Epithelial cell of prostate (primary cell): ENCODE data around the gene ROR2.
"Not testable (repeated sequence)": the region's sequence is repeated elsewhere in the genome, so short reads cannot be mapped to it uniquely, and the experiment has no call there.

Experiments
- DNase-seq: peaks from one replicate; pipeline ENCODE4 v3.0.0-alpha.2; 2011; ENCODE audit warnings: low read depth, low spot score
- H3K27ac ChIP-seq: fragments of 450-650 bp; 2 replicates; pipeline ENCODE4 v1.5.1; 2017; ENCODE audit warnings: mild to moderate bottlenecking

The ROR2 gene

DNA sequence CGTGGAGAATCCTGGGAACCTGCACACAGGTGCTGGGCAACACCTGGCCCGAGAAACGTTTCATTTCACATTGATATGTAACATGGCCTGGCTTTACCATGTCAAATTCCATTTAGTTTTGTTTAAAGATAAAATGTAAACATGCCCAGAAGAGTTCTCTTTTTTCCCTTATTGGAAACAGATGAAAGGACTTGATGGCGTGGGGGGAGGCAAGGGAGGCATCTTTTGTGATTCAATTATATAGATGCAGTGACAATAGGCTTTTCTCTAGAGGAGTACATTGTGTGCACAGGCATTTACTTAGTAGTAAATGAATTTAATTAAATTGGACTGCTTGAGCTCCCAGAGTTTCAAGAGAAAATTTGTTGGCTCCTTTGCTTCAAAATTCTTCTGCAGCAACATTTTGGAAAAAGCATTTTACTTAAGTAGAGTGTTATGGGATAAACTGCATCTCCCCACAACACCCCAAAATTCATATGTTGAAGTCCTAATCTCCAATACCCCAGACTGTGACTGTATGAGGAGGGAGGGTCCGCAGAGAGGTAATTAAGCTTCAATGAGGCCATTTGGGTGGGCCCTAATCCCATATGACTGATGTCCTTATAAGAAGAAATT, 272.1 kb downstream of the ROR2 start:
- no peak overlapping the region for H3K27ac ChIP-seq
- no peak for DNase-seq

DNA sequence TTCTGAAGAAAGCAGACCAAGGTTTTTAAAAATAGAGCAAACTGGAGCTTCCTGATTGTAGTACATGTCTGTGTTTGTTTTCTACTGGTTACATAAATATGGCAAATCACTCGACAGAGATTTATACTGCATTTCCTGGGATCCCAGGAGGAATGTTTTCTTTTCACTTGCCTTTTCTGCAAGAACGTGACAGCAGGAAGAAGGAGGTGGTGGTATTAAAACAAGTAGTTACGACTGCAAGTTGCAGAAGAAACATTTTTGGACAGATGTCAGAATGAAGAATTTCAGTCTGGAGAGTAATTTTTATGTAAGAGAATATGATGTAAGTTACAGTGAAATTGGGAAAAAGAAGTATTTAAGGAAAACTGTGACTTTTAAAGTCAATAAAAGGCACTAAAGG, 272.7 kb downstream of the ROR2 start:
- no peak for DNase-seq

DNA sequence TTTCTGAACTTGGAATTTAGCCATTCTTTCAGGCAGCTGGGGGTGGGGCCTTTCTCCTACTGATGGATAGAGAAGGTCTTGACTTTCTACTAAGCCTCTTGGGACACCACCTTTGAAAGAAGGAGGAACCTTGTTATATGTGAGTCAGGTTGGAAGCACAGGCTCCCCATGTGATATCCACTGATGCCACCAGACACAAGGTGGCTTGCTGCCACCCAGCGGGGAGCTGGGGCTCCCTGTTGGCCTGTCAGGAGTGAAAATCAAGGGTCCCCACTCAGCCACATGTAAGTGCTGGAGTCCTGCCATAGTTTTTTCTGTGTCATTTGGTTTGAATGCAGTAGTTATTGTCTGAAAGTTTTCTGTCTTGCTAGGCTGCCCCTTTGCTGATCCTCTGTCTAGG, 274.0 kb downstream of the ROR2 start:
- H3K27ac ChIP-seq: no peak overlapping the region
- no peak for DNase-seq

More for the DNA sequence above, 272.7 kb downstream of the ROR2 start:
- no peak overlapping the region for H3K27ac ChIP-seq

DNA sequence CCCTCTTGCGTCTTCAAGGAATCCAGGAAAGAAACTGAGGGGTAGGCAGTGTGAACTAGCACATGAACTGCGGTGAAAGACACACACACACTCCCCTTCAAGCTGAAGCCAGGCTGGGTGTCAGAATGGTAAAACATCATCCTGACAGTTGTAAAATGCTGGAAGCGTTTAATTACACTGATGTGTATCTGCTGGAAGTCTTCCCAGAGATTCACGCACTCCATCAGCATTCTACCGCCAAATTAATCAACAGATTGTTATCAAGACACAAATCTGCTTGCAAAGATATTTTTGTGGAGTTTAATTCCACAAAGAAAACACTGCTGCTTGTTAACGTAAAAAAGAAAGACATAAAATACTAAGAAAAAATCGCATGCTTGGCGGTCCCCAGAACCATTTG, 285.4 kb downstream of the ROR2 start:
- H3K27ac ChIP-seq: no peak overlapping the region
- DNase-seq: no peak

DNA sequence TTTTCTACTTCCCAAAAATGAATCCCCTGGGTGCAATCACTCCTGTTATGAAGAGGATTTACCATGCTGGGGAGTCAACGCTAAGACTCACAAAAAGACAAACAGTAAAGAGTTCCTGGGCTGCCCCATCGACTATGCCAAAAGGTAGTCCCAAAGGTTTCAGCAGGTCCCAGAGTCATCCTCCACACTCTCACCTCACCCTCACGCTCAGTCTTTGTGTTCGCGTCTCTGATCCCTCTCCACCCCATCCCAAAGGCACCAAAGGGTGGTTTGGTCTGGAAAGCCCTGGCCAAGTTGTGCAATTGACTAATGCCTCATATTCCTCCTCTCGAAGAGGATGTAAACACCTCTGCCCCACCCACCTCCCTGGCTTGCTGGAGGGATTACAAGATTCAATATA, 286.2 kb downstream of the ROR2 start:
- no peak for DNase-seq
- H3K27ac ChIP-seq: no peak overlapping the region

DNA sequence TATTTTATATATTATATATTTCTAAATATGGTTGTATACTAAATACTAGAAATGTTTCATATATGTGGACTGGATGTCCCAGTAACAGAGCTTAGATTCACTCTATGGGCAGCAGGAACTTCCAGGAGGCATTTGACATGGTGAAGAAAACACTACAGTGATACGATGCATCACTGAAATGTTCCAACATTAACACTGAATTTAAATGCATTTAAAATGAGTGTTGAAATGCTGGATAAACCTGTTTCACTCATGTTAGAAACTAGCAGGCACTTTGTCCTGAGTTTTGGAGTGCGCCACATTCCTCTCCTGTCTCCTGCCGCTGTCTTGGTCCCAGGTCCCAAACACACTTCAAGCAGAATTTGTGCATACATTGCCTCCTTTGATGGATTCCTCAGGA, 288.6 kb downstream of the ROR2 start:
- no peak overlapping the region for H3K27ac ChIP-seq
- DNase-seq: no peak

DNA sequence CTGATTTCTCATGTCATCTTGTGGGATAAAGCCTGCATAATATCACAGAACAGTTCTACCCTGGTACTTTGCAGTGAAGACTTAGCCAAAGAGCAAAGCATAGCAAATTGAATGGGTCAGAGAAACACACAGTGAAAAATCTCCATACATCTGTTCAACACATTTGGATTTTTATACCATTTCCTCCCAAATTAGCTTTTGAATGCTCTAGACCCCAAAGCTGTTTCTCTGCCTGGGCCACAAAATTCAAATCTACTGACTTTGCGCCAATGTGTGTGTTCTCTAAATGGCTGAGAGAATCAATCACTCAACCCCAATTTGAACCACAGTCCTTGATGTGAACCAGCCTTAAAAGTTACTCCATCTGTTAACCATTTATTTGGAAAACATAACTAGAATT, 289.5 kb downstream of the ROR2 start:
- H3K27ac ChIP-seq: no peak overlapping the region
- no peak for DNase-seq

DNA sequence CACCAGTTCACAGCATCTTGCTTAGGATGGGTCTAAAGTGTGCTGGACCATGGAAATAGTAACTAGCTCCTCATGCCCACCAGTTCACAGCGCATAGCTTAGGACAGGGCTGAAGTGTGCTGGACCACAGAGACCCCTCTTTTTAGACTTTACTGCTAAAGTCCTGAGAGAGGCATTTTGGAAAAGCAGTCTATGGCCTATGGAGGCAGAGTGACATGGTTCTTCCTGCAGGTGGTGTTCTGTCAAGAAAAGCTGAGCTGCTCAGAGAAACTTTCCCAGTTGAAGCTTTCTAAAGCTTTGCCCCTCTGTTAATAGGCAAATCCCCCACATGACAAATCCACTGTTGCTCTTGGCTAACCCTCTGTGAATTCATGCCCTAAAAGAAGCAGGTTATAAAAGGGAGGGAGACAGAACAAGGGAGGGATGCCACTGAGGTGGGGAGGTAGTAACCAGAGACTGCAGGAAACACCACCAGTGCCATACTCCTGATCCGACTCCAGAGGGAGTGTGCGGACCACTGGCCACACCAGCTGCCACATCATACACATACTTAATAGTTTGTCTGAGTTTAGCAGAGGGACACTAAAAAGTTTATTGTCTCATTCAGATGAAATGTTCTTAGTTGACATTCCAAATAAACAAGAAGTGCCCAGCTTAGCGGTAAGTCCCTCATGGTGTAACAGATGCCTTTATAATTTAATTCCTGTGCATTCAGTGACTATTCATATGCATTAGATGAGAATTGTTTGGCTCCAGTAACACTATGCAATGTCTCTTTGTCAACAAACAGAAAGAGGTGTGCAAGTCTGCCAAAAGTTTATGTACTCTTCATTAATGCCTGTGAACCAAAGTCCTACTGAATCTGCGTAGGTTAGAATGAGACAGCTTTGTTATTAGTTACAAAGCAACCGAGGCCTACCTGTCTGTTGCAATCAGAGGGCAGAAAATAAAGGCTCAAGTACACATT, 290.2 kb downstream of the ROR2 start:
- no peak overlapping the region for H3K27ac ChIP-seq
- DNase-seq: no peak

DNA sequence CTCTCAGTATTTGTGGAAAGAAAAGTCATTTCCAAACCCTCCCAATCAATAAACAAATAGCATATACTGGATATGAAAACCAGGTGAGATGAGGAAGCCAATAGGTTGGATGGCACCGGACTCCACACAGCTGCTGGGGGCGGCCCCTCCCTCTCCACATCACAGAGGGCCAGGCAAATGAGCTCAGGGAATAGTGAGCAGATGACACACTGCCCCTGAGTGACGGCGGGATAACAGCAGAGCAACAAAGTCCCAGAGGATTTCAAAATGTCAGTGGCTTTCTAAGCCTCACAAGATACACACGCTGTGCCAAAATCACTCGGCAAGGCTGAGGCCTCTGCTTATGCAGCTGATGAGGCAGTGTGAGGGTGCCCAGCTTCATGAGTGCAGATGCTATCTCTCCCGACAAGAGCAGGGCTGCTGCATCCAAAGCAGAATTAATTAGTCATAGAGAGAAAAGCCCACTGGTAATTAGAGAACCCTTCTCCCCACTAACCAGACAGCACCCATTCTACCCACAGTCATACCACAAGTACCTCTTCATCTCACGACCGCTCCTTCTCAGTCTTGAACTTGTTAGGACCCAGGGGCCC, 291.4 kb downstream of the ROR2 start:
- no peak overlapping the region for H3K27ac ChIP-seq
- DNase-seq: no peak

DNA sequence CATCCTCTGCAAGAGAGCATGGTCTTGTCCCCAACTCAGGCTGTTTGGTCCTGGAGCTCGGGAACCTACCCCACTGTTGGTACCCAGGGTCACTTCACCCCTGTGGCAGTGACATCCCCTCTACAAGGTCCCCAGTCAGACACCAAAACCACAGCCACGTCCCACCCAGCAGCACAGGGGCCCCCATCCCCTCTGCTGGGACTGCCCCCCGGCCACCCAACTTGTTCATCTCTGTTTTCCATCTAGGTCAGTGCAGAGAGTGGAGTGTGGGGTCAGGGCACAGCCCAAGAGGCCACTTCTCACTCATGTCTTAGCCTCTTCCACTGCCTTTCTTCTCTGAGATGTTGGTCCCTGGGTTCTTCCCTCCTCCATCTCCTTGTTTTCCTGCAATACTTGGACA, 292.5 kb downstream of the ROR2 start:
- DNase-seq: no peak
- no peak overlapping the region for H3K27ac ChIP-seq

DNA sequence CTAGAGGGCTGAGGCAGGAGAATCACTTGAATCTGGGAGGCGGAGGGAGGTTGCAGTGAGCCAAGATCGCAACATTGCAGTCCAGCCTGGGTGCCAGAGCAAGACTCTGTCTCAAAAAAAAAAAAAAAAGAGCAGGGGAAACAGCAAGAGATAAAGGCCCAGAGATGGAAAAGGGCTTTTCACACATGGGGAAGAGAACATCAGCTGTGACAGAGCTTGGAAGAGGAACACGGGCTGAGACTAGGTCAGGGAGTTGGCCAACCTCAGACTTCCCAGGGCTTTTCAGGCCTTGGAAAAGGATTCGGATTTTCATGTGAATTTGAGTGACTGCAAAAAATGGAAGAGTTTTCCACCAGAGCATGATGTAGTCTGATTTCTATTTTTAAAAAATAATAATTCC, 294.4 kb downstream of the ROR2 start:
- DNase-seq: no peak

DNA sequence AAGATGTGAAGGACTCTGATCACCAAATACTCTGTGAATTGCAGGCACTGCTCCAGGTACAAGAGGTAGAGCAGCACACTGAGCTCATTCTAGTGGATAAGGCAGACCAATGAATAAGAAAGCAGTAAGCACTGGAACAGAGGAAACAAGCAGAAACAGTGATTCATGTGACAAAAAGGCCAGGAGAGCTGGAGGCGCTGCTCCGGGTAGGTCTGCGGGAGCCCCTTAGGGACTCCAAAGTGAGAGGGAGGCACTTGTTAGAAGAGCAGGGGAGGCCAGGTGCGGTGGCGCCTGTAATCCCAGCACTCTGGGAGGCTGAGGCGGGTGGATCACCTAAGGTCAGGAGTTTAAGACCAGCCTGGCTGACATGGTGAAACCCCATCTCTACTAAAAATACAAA, 294.8 kb downstream of the ROR2 start:
- no peak overlapping the region for H3K27ac ChIP-seq
- no peak for DNase-seq

More for the DNA sequence above, 294.4 kb downstream of the ROR2 start:
- H3K27ac ChIP-seq: no peak overlapping the region

DNA sequence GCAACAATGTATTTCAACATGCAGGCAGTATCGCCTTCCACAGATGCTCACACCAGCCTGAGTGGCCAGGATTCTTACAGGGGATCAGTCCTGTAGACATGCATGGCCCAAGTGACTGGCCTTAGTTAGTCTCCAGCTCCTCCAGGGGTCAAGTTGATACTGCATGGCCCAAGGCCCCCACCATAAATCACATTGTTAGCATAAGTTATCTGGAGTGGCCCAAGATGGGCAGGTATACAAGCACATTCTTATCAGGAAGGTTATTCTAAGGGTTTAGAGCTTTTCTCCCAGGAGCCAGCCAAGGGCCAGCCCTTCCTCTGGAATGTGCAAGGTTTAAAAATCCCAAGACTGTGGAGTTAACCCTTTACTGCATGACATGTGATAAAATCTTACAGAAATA, 295.5 kb downstream of the ROR2 start:
- no peak overlapping the region for H3K27ac ChIP-seq

DNA sequence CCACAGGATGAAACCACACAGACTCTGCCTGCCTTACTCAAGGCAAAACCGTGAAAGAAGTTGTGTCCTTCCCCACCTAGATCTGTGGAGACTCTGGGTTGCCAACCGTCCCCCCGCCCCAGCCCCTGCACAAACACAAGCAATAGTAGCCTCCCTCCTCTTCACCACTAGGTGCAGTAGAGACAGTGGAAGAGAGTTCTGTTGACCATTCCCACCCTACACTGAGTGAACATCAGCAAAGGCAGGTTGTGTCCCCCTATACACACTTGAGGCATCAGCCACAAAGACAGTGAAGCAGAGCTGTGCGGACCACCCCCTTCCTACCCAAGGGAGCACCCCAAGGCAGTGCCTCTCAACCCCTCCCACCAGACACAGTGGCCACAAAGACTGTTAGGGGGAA, 302.7 kb downstream of the ROR2 start:
- no peak overlapping the region for H3K27ac ChIP-seq
- DNase-seq: no peak

More for the DNA sequence above, 295.5 kb downstream of the ROR2 start:
- DNase-seq: no peak

DNA sequence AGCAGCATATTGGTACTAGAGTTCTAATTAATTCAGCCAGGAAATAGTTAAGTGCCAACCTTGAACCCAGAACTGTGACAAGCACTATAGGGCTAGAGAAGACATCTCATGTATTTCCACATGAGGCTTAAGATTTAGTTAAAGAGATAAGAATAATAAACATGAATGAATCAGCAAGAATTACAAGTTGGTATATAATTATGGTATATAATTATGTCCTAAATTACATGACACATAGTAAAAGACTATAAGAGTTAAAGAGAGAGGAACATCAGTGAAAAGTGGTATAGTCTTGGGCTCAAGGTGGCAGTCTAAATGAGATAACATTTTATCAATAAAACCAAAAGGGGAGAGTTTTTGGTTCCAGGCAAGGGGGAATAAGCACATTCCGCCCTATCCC, 303.3 kb downstream of the ROR2 start:
- DNase-seq: no peak
- no peak overlapping the region for H3K27ac ChIP-seq

DNA sequence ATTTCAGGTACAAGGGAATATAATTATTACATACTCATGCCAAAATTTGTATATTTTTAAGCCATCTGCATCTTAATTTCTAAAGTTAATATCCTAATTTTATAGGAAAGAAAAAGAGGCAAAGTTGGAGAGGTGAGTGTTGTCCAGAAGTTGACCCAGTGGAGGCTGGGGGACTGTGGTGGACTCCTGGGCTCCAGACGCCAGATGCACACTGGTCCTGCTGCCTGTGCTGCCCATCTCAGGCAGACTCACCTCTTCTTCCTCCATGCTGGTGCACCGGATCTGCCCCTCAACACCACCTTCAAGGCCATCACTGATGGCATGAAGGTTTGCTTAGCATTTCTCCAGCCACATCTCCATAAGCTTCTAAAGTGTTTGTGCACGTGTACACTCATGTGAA, 305.6 kb downstream of the ROR2 start:
- DNase-seq: no peak
- H3K27ac ChIP-seq: no peak overlapping the region

DNA sequence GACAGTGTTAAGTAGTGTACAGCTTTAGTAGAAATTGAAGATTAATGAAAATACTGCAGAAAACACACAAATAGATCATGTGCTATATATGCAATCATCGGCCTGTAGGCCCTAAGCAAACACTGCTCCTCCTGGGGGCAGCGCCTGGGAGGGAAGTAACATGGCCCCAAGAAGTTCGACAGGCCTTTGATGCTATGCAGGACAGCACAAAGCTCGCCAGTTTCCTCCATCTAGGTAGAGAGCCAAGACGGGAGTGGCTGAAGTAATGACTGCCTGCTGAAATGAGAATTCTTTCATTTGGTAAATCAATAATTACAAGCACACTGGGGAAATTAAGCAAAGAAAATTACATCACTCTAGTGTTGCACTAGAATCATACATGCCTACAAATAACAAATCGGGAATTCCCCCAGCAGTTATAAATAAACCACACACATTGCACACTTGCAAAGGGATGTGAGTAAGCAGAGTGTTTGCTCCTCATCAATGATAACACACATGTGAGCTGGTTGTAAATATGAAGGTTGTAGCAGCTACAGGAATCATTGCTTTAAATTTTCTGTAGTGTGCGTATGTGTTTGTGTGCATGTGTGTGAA, 306.4 kb downstream of the ROR2 start:
- no peak overlapping the region for H3K27ac ChIP-seq
- no peak for DNase-seq

DNA sequence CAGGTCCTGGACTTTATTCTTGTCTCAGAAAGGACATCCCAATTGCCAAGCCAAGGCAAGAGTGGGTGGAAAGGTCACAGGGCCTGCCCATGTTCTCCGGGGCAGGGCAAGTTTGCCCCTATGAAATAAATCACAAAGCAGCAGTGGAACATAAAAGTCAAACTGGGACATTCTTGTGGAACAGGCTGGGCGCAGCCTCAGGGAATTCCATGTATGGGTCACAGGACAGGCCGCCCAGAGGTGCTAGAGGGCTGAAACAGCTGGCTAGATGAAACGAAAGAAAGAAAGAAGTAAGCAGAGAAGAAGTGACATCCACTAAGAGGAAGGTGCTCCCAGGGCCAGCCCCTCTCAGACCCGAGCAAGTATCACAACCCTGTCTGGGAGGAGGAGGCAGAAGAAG, 307.3 kb downstream of the ROR2 start:
- no peak overlapping the region for H3K27ac ChIP-seq
- DNase-seq: no peak

DNA sequence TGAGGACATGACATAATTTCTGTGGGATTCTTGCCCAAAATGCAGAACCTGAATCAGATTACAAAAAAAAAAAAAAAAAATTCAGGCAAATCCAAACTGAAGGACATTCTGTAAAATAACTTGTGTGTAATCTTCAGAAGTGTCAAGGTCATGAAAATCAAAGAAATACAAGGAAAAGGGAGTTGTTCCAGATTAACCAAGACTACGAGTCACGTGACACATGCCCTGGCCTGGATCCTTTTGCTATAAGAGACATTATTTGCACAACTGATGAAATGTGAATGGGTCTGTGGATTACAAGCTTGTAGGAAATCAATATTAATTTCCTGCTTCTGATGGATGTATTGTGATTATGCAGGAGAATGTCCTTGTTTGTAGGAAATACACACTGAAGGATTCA, 309.6 kb downstream of the ROR2 start:
- no peak for DNase-seq
- H3K27ac ChIP-seq: no peak overlapping the region

DNA sequence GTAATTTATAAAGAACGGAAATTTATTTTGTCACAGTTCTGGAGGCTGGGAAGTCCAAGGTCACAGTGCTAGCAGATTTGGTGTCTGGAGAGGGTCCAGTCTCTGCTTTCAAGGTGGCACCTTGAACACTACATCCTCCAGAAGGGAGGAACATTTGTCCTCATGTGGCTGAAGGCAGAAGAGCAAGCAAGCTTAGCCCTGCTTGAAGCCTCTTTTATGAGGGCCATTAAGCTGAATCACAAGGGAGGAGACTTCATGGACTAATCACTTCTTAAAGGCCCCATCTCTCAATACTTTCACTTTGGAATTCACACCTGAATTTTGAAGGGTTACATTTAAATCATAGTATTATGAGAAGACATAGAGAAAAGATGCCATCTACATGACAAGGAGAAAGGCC, 311.0 kb downstream of the ROR2 start:
- no peak for DNase-seq
- no peak overlapping the region for H3K27ac ChIP-seq

DNA sequence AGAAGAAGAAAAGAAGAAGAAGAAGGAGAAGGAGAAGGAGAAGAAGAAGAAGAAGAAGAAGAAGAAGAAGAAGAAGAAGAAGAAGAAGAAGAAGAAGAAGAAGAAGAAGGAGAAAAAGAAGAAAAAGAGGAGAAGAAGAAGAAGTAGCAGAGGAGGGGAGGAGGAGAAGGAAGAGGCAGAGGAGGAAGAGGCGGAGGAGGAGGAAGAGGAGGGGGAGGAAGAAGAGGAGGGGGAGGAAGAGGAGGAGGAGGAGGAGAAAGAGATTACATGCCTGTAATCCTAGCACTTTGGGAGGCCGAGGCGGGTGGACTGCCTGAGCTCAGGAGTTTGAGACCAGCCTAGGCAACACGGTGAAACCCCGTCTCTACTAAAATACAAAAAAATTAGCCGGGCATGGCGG, 315.2 kb downstream of the ROR2 start:
- not testable (repeated sequence) for DNase-seq, H3K27ac ChIP-seq
